Measurements from ENCODE around the gene FBH1. TPM values are rescaled to one million over a fixed set of nuclear protein-coding genes. Genes with fewer than 3 reads are reported as not detected.

FBH1 gene
- total RNA-seq, 1 donor from 2014 or later: 87.4 TPM

GRCh38 chr10:5947471-5948207 lies 57.6 kb downstream of the FBH1 start:
- Mint-ChIP-seq H3K4me1 (ENCODE audit: low read depth) (peaks cover 5% of the 10 kb centered on the region), H3K27me3 (peaks cover 27% of the 10 kb centered on the region), H3K36me3 (ENCODE audit: insufficient read depth) (no peaks in the 10 kb centered on the region), H3K4me3 (ENCODE audit: low read depth) (no peak overlapping the region), H3K27ac (no peak overlapping the region), H3K9me3 (ENCODE audit: low read depth) (no peaks in the 10 kb centered on the region)
- TF ChIP-seq CTCF (IDR thresholded peaks at IDR 0.05; ENCODE audit: unreplicated experiment): no peak
- no peak for DNase-seq (ENCODE audit: low spot score, unreplicated experiment)

GRCh38 chr10:5948208-5948585 lies 58.2 kb downstream of the FBH1 start:
- TF ChIP-seq CTCF (IDR thresholded peaks at IDR 0.05; ENCODE audit: unreplicated experiment): no peak
- Mint-ChIP-seq H3K27me3 (peaks cover 30% of the 10 kb centered on the region), H3K4me3 (ENCODE audit: low read depth) (no peak overlapping the region), H3K36me3 (ENCODE audit: insufficient read depth) (no peaks in the 10 kb centered on the region), H3K9me3 (ENCODE audit: low read depth) (no peaks in the 10 kb centered on the region), H3K27ac (no peak overlapping the region), H3K4me1 (ENCODE audit: low read depth) (peaks cover 5% of the 10 kb centered on the region)
- DNase-seq (ENCODE audit: low spot score, unreplicated experiment): no peak

GRCh38 chr10:5949009-5949759 lies 59.1 kb downstream of the FBH1 start:
- Mint-ChIP-seq H3K4me1 (ENCODE audit: low read depth) (peaks cover 2% of the 10 kb centered on the region), H3K36me3 (ENCODE audit: insufficient read depth) (no peaks in the 10 kb centered on the region), H3K9me3 (ENCODE audit: low read depth) (no peaks in the 10 kb centered on the region), H3K27me3 (peaks cover 33% of the 10 kb centered on the region), H3K4me3 (ENCODE audit: low read depth) (no peak overlapping the region), H3K27ac (no peak overlapping the region)
- DNase-seq (ENCODE audit: low spot score, unreplicated experiment): no peak
- peak; percentile 50 for TF ChIP-seq CTCF (IDR thresholded peaks at IDR 0.05; ENCODE audit: unreplicated experiment)

GRCh38 chr10:5951167-5951711 lies 61.2 kb downstream of the FBH1 start:
- H3K27ac Mint-ChIP-seq: no peak overlapping the region
- no peak for DNase-seq (ENCODE audit: low spot score, unreplicated experiment)
- no peak overlapping the region for H3K4me3 Mint-ChIP-seq (ENCODE audit: low read depth)
- H3K36me3 Mint-ChIP-seq (ENCODE audit: insufficient read depth): no peaks in the 10 kb centered on the region
- H3K9me3 Mint-ChIP-seq (ENCODE audit: low read depth): no peaks in the 10 kb centered on the region
- H3K4me1 Mint-ChIP-seq (ENCODE audit: low read depth): no peaks in the 10 kb centered on the region
- H3K27me3 Mint-ChIP-seq: peaks cover 29% of the 10 kb centered on the region
- TF ChIP-seq CTCF (IDR thresholded peaks at IDR 0.05; ENCODE audit: unreplicated experiment): no peak

GRCh38 chr10:5951721-5952407 lies 61.8 kb downstream of the FBH1 start:
- Mint-ChIP-seq H3K4me3 (ENCODE audit: low read depth) (no peak overlapping the region), H3K27me3 (peaks cover 26% of the 10 kb centered on the region), H3K27ac (no peak overlapping the region), H3K36me3 (ENCODE audit: insufficient read depth) (no peaks in the 10 kb centered on the region), H3K9me3 (ENCODE audit: low read depth) (no peaks in the 10 kb centered on the region), H3K4me1 (ENCODE audit: low read depth) (no peaks in the 10 kb centered on the region)
- no peak for DNase-seq (ENCODE audit: low spot score, unreplicated experiment)
- no peak for TF ChIP-seq CTCF (IDR thresholded peaks at IDR 0.05; ENCODE audit: unreplicated experiment)

Data from progenitor cell of endocrine pancreas (in vitro differentiated cells).